Activated CD8-positive, alpha-beta memory T cell treated with anti-CD3 and anti-CD28 coated beads, Interleukin-2, amount 10 ng/mL, durations not matched to agents 7 days and 5 days (primary cell): ENCODE data around the gene EN2. TPM values are rescaled to one million over a fixed set of nuclear protein-coding genes. Genes with fewer than 3 reads are reported as not detected.

Source experiments
- ATAC-seq: fragments of 150-1000 bp; cut with Tn5 transposase; one replicate; pipeline ENCODE4 v1.10.0; 2021; ENCODE audit warnings: moderate library complexity
- CTCF ChIA-PET: fragments of 350-600 bp; sonication (Branson Sonifier 250); formaldehyde crosslinking; loops from one replicate; lab custom pipeline; 2021; ENCODE audit warnings: antibody characterized with exemption; lab: Charles Lee
- DNase-seq: peaks from one replicate; pipeline ENCODE4 v3.0.0-alpha.2; 2020
- H3K27ac Mint-ChIP-seq: one replicate; pipeline ENCODE4 v1.8.0; 2021; ENCODE audit warnings: mild to moderate bottlenecking, mixed read lengths
- H3K27me3 Mint-ChIP-seq: one replicate; pipeline ENCODE4 v1.8.0; 2021; ENCODE audit warnings: mixed read lengths
- H3K36me3 Mint-ChIP-seq: one replicate; pipeline ENCODE4 v1.8.0; 2021; ENCODE audit warnings: mild to moderate bottlenecking, mixed read lengths
- H3K4me1 Mint-ChIP-seq: one replicate; pipeline ENCODE4 v1.8.0; 2021; ENCODE audit warnings: mixed read lengths
- H3K4me3 Mint-ChIP-seq: one replicate; pipeline ENCODE4 v1.8.0; 2021; ENCODE audit warnings: mild to moderate bottlenecking, moderate library complexity, mixed read lengths
- H3K9me3 Mint-ChIP-seq: one replicate; pipeline ENCODE4 v1.8.0; 2022; ENCODE audit warnings: low read depth, mixed read lengths
- total RNA-seq, 2 experiments: library from RNA; stranded (reverse); gene quantifications; one replicate each; pipeline ENCODE4 v1.2.3, GENCODE V29; 2021

EN2 gene
- total RNA-seq, 2 experiments from 2014 or later, result not detected

DNA sequence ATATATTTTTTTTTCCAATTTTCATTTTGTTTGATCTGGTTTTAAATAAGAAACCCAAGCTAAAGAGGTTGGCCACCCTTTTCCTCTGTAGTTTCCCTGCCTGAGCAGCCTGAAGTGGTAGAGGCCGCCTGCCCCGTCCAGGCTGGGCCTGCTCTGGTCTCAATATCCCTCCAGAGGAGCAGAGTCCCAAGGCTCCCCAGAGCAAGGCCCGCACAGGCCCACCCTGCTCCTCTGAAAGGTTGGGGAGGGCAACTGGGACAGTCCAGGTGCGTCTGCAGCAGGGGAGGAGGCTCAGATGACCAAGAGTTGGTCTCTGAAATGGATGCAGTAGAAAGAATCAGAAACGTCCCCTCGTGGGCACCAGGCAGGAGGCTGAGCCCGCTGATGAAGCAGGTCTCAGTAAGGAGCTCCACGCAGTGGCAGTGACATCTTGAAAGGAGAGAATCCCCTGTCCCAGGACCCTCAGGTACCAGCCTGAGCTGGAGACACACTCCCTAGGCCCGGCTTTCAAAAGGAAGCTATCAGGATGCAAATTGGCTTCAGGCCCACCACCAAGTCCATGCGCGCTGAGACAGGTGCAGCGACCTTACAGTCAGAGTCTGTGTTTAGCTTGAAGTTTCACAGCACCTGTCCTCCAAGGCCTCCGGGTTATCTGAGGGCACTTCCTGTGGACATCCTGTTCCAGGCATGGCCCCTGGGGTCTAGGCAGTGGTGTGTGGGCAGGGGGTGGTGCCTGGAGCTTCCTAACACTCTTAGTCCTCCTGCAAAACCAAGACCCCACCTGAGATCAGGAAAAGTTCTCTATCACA lies 37.7 kb downstream of the EN2 start:
- Mint-ChIP-seq H3K9me3 (no peaks in the 10 kb centered on the region), H3K36me3 (peaks cover 2% of the 10 kb centered on the region), H3K27me3 (peaks cover 64% of the 10 kb centered on the region), H3K27ac (no peak overlapping the region), H3K4me3 (no peak overlapping the region), H3K4me1 (peaks cover 12% of the 10 kb centered on the region)
- DNase-seq, result no peak
- ATAC-seq, result no peak
- CTCF ChIA-PET, result no interaction called here

- ATAC-seq (no peak), DNase-seq (no peak)
- peaks cover 6% of the 10 kb centered on the region for H3K4me1 Mint-ChIP-seq
- peaks cover 68% of the 10 kb centered on the region for H3K27me3 Mint-ChIP-seq
- CTCF ChIA-PET, result no interaction called here
- H3K4me3 Mint-ChIP-seq, result no peak overlapping the region
- H3K9me3 Mint-ChIP-seq, result no peaks in the 10 kb centered on the region
- H3K27ac Mint-ChIP-seq, result no peak overlapping the region
- H3K36me3 Mint-ChIP-seq, result no peaks in the 10 kb centered on the region
These were observed 38.5 kb downstream of the EN2 start for GRCh38 chr7:155496267-155497005.

DNA sequence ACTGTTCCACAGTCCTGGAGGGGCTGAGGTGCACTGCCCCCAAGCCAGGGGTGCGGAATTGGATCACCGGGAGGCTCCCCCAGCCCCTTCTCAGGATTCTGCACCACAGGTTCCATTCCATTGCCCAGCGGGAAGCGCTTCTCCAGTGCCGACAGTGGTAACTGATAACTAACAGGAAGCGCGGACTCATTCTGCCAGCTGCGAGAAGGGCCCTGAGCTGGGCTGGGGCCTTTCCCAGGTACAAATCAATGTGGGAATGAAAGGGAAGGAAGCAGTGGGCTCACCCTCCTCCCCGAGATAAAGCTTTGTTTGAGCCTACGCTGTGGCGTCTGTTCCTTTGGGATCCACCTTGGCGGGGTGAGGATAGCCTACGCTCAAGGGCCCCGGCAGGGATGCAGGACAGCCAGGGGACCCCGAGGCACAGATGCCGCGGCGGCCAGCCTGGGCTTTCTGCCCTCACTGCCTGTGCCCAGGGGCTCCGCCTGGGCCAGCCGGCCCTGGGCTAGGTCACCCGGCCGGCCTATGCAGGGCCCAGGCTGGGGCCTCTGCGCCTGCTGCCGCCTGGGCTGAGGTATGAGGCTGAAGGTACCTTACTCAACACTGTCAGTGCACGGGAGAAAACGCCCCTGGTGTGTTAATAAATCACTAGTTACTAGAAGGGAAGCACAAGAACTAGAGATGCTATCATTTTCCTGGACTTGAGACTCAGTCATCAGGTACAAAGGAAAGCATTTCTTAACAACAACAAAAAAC lies 39.4 kb downstream of the EN2 start:
- ATAC-seq (no peak), DNase-seq (no peak)
- no peak overlapping the region for H3K4me3 Mint-ChIP-seq
- H3K36me3 Mint-ChIP-seq, result no peaks in the 10 kb centered on the region
- H3K4me1 Mint-ChIP-seq, result no peaks in the 10 kb centered on the region
- H3K27me3 Mint-ChIP-seq, result peaks cover 67% of the 10 kb centered on the region
- no peaks in the 10 kb centered on the region for H3K9me3 Mint-ChIP-seq
- CTCF ChIA-PET, result no interaction called here
- no peak overlapping the region for H3K27ac Mint-ChIP-seq

DNA sequence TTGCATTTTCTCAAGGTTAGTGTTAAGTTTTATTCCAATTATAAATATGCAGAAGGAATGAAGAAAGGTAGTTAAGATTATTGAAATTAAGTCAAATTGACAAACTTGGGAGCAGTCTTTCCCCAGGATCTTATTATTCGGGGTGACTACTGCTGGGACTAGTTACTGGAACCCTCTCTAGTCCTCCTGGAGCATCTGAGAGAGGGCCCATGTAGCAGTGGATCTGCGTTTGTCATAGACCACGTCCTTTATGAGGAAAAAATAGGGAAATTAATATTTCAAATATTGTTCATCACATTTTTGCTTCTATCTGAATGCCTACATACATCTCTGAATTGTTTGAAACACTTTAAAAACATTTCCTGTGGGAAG lies 47.5 kb downstream of the EN2 start:
- H3K27me3 Mint-ChIP-seq, result peaks cover 90% of the 10 kb centered on the region
- H3K27ac Mint-ChIP-seq, result no peak overlapping the region
- H3K4me1 Mint-ChIP-seq, result peaks cover 15% of the 10 kb centered on the region
- H3K4me3 Mint-ChIP-seq, result no peak overlapping the region
- DNase-seq (no peak), ATAC-seq (no peak)
- no peaks in the 10 kb centered on the region for H3K9me3 Mint-ChIP-seq
- H3K36me3 Mint-ChIP-seq, result peaks cover 2% of the 10 kb centered on the region
- CTCF ChIA-PET, result no interaction called here

DNA sequence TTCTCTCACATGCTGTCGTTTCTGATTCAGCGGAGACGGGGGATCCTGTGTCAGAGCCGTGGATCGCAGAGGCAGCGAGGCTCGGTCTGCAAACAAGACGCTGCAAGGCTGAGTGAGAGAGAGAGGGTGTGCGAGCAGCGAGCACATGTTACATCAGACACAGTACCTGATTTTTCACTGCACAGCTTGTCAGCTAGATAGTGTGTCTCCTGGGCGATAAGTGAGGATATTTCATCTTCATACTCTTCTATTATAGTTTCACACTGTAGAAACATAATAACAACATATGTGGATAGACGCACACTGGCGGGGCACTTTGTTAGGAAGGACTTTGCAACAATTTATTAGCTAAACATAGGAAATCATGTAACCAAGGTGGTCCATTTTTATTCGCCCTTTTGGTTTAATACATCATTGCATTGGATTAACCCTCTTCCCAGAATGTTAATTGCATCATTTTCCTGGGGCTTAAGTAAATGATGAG lies 49.0 kb downstream of the EN2 start:
- CTCF ChIA-PET, result no interaction called here
- Mint-ChIP-seq H3K27me3 (peaks cover 90% of the 10 kb centered on the region), H3K4me3 (no peak overlapping the region), H3K36me3 (peaks cover 2% of the 10 kb centered on the region), H3K27ac (no peak overlapping the region), H3K9me3 (no peaks in the 10 kb centered on the region), H3K4me1 (peaks cover 16% of the 10 kb centered on the region)
- DNase-seq (no peak), ATAC-seq (no peak)

- Mint-ChIP-seq H3K27me3 (peaks cover 92% of the 10 kb centered on the region), H3K27ac (no peak overlapping the region), H3K36me3 (peaks cover 2% of the 10 kb centered on the region), H3K9me3 (no peaks in the 10 kb centered on the region), H3K4me1 (peaks cover 16% of the 10 kb centered on the region), H3K4me3 (no peak overlapping the region)
- DNase-seq (no peak), ATAC-seq (no peak)
- CTCF ChIA-PET, result no interaction called here
These were observed 49.6 kb downstream of the EN2 start for GRCh38 chr7:155507576-155507975.

DNA sequence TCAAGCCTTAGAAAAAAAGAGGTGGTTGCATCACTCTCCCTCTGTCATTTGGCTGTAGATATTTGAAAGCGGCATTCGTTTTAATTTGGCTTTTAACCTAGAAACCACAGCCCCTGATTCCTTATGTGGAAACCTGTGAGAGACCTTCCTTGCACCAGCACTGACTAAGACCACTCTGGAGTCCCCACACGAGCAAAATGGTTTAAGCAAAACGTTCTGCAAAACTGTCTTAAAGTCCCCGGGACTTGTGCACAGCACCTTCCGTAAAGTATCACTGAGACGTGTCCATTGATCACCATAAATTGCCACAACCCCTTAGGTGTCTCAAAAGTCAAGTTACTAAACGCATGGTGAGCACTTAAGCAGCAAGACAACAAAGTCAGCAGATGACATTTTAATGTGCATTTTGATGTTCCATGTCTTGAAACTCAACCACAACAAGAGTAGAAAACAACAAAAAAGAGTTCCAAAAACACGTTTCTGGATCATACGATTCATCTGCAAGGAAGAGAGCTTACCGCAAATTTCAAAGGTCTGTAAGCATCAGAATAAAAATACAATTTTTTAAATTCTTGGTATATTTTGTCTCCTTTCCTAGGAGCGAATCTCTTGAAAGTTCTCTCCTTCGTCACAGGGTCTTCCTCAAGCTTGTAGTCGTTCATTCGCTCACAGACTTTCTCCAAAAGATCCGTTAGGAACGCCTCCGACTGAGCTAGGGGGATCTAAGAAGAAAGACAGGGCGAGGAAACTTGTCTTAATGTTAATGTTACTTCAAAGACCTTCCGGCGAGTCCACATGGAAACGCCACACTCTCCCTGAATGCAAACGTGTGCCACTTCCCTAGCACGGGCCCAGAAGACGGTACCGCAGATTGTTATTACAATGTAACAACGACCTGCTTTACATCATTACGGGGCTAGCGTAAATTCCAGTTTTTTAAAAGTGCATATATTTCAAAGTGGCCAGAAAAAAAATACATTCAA lies 50.7 kb downstream of the EN2 start:
- CTCF ChIA-PET, result interaction anchor here (1.3 kb wide), 1 partner anchor 23 kb away, joined by 3 read pairs; no protein-coding TSS in a partner anchor

DNA sequence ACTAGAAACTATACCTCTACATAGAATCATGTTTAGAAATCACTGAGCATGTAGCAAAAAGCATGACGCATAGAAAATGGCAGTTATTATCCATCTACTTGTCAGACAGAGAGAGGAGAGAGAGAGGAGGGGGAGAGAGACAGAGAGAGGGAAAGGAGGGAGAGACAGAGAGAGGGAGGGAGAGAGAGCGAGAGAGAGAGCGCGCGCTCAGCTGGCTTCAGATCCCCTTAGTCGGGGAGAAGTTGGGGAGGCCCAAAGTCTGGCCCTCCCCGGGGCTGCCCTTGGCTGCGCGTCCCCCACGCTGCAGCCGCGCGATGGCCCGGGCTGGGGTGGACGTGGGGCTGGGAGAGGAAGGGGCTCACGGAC lies 51.4 kb downstream of the EN2 start:
- H3K9me3 Mint-ChIP-seq, result no peaks in the 10 kb centered on the region
- H3K27ac Mint-ChIP-seq, result peak overlapping the region; percentile 54
- H3K27me3 Mint-ChIP-seq, result peaks cover 88% of the 10 kb centered on the region
- H3K36me3 Mint-ChIP-seq, result peaks cover 2% of the 10 kb centered on the region
- DNase-seq (no peak), ATAC-seq (no peak)
- CTCF ChIA-PET, result interaction anchor here (1.3 kb wide), 1 partner anchor 22 kb away, joined by 3 read pairs; no protein-coding TSS in a partner anchor
- peaks cover 13% of the 10 kb centered on the region for H3K4me1 Mint-ChIP-seq
- H3K4me3 Mint-ChIP-seq, result no peak overlapping the region

More for the DNA sequence above, 50.7 kb downstream of the EN2 start:
- H3K9me3 Mint-ChIP-seq, result no peaks in the 10 kb centered on the region
- DNase-seq, result no peak
- peaks cover 13% of the 10 kb centered on the region for H3K4me1 Mint-ChIP-seq
- H3K27me3 Mint-ChIP-seq, result peaks cover 89% of the 10 kb centered on the region
- H3K4me3 Mint-ChIP-seq, result no peak overlapping the region
- no peak for ATAC-seq
- peaks cover 2% of the 10 kb centered on the region for H3K36me3 Mint-ChIP-seq
- peak overlapping the region; percentile 63 for H3K27ac Mint-ChIP-seq

- H3K27ac Mint-ChIP-seq, result peak overlapping the region; percentile 45
- CTCF ChIA-PET, result no interaction called here
- ATAC-seq, result no peak
These were observed 52.0 kb downstream of the EN2 start for GRCh38 chr7:155509725-155510551.

GRCh38 chr7:155510975-155511701 lies 53.2 kb downstream of the EN2 start:
- Mint-ChIP-seq H3K27ac (no peak overlapping the region), H3K4me3 (no peak overlapping the region), H3K27me3 (peaks cover 80% of the 10 kb centered on the region), H3K9me3 (no peaks in the 10 kb centered on the region), H3K4me1 (peaks cover 13% of the 10 kb centered on the region), H3K36me3 (peaks cover 2% of the 10 kb centered on the region)
- CTCF ChIA-PET, result no interaction called here
- DNase-seq (no peak), ATAC-seq (no peak)

More at GRCh38 chr7:155509725-155510551, 52.0 kb downstream of the EN2 start:
- H3K4me3 Mint-ChIP-seq, result peak overlapping the region; percentile 26
- peaks cover 13% of the 10 kb centered on the region for H3K4me1 Mint-ChIP-seq
- H3K9me3 Mint-ChIP-seq, result no peaks in the 10 kb centered on the region
- peaks cover 82% of the 10 kb centered on the region for H3K27me3 Mint-ChIP-seq
- no peak for DNase-seq
- H3K36me3 Mint-ChIP-seq, result peaks cover 2% of the 10 kb centered on the region

DNA sequence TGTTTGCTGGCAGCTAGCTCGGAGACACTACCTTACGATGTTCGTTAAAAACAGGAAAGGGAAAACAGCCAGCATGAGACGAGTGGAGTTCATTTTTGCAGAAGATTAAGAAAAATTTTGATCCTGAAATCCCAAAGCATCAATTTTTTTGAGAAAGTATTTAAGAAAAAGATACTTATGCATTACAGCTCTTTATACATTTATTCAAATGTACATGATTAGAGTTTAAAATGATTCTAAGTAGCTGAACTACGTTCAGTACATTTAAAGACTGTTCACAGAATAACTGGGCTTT lies 53.7 kb downstream of the EN2 start:
- Mint-ChIP-seq H3K27ac (no peak overlapping the region), H3K36me3 (peaks cover 2% of the 10 kb centered on the region), H3K27me3 (peaks cover 77% of the 10 kb centered on the region), H3K4me1 (peaks cover 13% of the 10 kb centered on the region), H3K4me3 (no peak overlapping the region), H3K9me3 (no peaks in the 10 kb centered on the region)
- CTCF ChIA-PET, result no interaction called here
- ATAC-seq (no peak), DNase-seq (no peak)
